PC-3 (cell line): ENCODE results near the gene USP40. TPM values are rescaled to one million over a fixed set of nuclear protein-coding genes. Genes with fewer than 3 reads are reported as not detected.

Source experiments
- ATAC-seq: fragments of 200-7000 bp; cut with Tn5 transposase; 2 replicates; pipeline ENCODE4 v1.9.1; 2020; ENCODE audit warnings: mild to moderate bottlenecking, moderate library complexity
- BruUV-seq: library from RNA; stranded (reverse); fragments of 400-500 nt; replicated peaks from 2 replicates; lab custom pipeline; 2021; lab: Mats Ljungman, UMichigan
- CTCF ChIA-PET: fragments of 300-600 bp; sonication (Branson Sonifier 250); formaldehyde crosslinking; loops from one replicate; lab custom pipeline; 2022; ENCODE audit warnings: antibody characterized with exemption; lab: Charles Lee
- POLR2A ChIA-PET: fragments of 300-600 bp; sonication (Branson Sonifier 250); formaldehyde crosslinking; loops from one replicate; lab custom pipeline; 2022; ENCODE audit warnings: antibody characterized with exemption; ENCODE audit not compliant: unreplicated experiment; lab: Charles Lee
- DNase-seq: peaks from one replicate; pipeline ENCODE4 v3.0.0-alpha.2; 2015
- H2AFZ ChIP-seq: fragments of 300-600 bp; sonication (generic); 2 replicates; pipeline ENCODE4 v1.6.0; 2016; ENCODE audit warnings: antibody characterized with exemption, low read length
- H3F3A ChIP-seq: fragments of 300-600 bp; sonication (generic); one replicate; pipeline ENCODE4 v1.6.0; 2017; ENCODE audit warnings: antibody characterized with exemption, low read length, control low read depth, mild to moderate bottlenecking; ENCODE audit not compliant: unreplicated experiment
- H3K27ac ChIP-seq: fragments of 300-600 bp; sonication (generic); 2 replicates; pipeline ENCODE4 v1.5.1; 2016; ENCODE audit warnings: mild to moderate bottlenecking, low read length
- H3K27me3 ChIP-seq: fragments of 300-600 bp; sonication (generic); 2 replicates; pipeline ENCODE4 v1.6.1; 2016; ENCODE audit warnings: low read length, mixed read lengths
- H3K36me3 ChIP-seq: fragments of 300-600 bp; sonication (generic); 2 replicates; pipeline ENCODE4 v1.6.1; 2016; ENCODE audit warnings: low read depth, mixed run types, low read length, mixed read lengths
- H3K4me1 ChIP-seq: fragments of 300-600 bp; sonication (generic); 2 replicates; pipeline ENCODE4 v1.5.1; 2016; ENCODE audit warnings: low read length; ENCODE audit not compliant: insufficient read depth
- H3K4me2 ChIP-seq: fragments of 300-600 bp; sonication (generic); 2 replicates; pipeline ENCODE4 v1.6.0; 2016; ENCODE audit warnings: low read length
- H3K4me3 ChIP-seq: fragments of 300-600 bp; sonication (generic); 2 replicates; pipeline ENCODE4 v1.5.1; 2016; ENCODE audit warnings: mild to moderate bottlenecking, low read length, mixed read lengths
- H3K79me2 ChIP-seq: fragments of 300-600 bp; sonication (generic); 2 replicates; pipeline ENCODE4 v1.6.1; 2017; ENCODE audit warnings: low read length, mixed read lengths
- H3K9ac ChIP-seq: fragments of 300-600 bp; sonication (generic); 2 replicates; pipeline ENCODE4 v1.6.0; 2016; ENCODE audit warnings: mild to moderate bottlenecking, low read length
- H3K9me2 ChIP-seq: fragments of 300-600 bp; sonication (generic); replicated peaks from 2 replicates; pipeline ENCODE4 v1.6.1; 2016; ENCODE audit warnings: mixed run types, low read length, mixed read lengths
- H3K9me3 ChIP-seq: fragments of 300-600 bp; sonication (generic); 2 replicates; pipeline ENCODE4 v1.6.1; 2016; ENCODE audit warnings: low read length, mixed read lengths
- H4K20me1 ChIP-seq: fragments of 300-600 bp; sonication (generic); 2 replicates; pipeline ENCODE4 v1.6.1; 2016; ENCODE audit warnings: low read length, mixed read lengths
- EZH2 ChIP-seq: fragments of 300-600 bp; sonication (generic); IDR thresholded peaks from one replicate; pipeline ENCODE4 v1.6.1; 2017; ENCODE audit warnings: antibody characterized with exemption, mild to moderate bottlenecking, low read length; ENCODE audit not compliant: unreplicated experiment
- EZH2phosphoT487 ChIP-seq: fragments of 300-600 bp; sonication (generic); IDR thresholded peaks from 2 replicates; pipeline ENCODE4 v1.6.1; 2018; ENCODE audit warnings: mild to moderate bottlenecking, antibody characterized with exemption, low read length, borderline replicate concordance
- intact Hi-C: fragments of 100-400 bp; cut with micrococcal nuclease; formaldehyde crosslinking; loops from 2 replicates; pipeline ENCODE4 v1.9.0; 2023
- total RNA-seq: library from RNA; depleted of rRNA; stranded (reverse); fragments of >200 nt; gene quantifications from 2 replicates; pipeline ENCODE4 v1.2.3, GENCODE V29; 2014
- TF ChIP-seq, protein P1 (sequence below): fragments of 300-600 bp; sonication (generic); conservative IDR thresholded peaks from 2 replicates; pipeline ENCODE4 v1.5.1; 2017; ENCODE audit warnings: antibody characterized with exemption, low read depth, mild to moderate bottlenecking, low read length

Gene USP40
- total RNA-seq, 1 experiment from 2014 or later = 32.1 TPM

- Histone ChIP-seq H3K27me3 (no peaks in the 10 kb centered on the region), H3K9me2 (no peaks in the 10 kb centered on the region), H3K9ac (no peak overlapping the region), H3K9me3 (no peaks in the 10 kb centered on the region), H3K36me3 (peaks cover 29% of the 10 kb centered on the region; the same call in 1 of the 2 replicates), H3K27ac (no peak overlapping the region), H3K4me3 (no peak overlapping the region), H3K4me2 (no peak overlapping the region), H3K79me2 (no peaks in the 10 kb centered on the region), H4K20me1 (no peaks in the 10 kb centered on the region), H3K4me1 (no peaks in the 10 kb centered on the region), H2AFZ (no peak overlapping the region), H3F3A (no peaks in the 10 kb centered on the region)
- CTCF ChIA-PET = no interaction called here
- POLR2A ChIA-PET = no interaction called here
- no TSS peak for BruUV-seq
- ATAC-seq (no peak), DNase-seq (no peak)
- TF ChIP-seq, protein P1, sequence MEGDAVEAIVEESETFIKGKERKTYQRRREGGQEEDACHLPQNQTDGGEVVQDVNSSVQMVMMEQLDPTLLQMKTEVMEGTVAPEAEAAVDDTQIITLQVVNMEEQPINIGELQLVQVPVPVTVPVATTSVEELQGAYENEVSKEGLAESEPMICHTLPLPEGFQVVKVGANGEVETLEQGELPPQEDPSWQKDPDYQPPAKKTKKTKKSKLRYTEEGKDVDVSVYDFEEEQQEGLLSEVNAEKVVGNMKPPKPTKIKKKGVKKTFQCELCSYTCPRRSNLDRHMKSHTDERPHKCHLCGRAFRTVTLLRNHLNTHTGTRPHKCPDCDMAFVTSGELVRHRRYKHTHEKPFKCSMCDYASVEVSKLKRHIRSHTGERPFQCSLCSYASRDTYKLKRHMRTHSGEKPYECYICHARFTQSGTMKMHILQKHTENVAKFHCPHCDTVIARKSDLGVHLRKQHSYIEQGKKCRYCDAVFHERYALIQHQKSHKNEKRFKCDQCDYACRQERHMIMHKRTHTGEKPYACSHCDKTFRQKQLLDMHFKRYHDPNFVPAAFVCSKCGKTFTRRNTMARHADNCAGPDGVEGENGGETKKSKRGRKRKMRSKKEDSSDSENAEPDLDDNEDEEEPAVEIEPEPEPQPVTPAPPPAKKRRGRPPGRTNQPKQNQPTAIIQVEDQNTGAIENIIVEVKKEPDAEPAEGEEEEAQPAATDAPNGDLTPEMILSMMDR = no peak
- TF ChIP-seq EZH2phosphoT487 (no peak), EZH2 (no peak)
- intact Hi-C loops = loop anchor here (5.0 to 10.0 kb wide), 3 partner anchors 83 to 186 kb away; partner anchors contain the start of gene ATG16L1
Measured at GRCh38 chr2:233440314-233440713, 126.3 kb downstream of the USP40 start.

DNA sequence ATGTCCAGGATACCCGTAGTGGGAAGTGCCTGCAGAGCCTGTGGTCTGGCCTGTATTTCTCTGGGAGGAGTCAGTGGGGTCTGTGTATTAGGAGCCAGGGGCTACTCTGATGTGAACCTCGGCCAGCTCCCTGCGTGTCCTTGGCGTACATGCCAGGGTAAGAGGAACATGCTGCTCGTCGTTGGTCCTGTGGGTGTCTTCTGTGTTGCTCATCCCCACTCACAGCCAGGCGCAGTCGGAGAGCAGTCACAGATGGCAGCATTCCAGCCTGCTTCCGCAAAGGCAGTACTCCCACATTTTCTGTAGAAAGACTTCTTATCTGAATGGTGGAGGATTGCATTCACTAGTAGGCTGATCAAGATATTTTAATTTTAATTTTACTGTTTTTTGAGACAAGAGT lies 127.4 kb downstream of the USP40 start:
- peak; percentile 32 for DNase-seq
- H3F3A ChIP-seq = no peaks in the 10 kb centered on the region
- CTCF ChIA-PET = no interaction called here
- intact Hi-C loops = no loop called here
- no peak overlapping the region for H3K27ac ChIP-seq
- TF ChIP-seq EZH2phosphoT487 (no peak), EZH2 (no peak)
- TF ChIP-seq, protein P1 = no peak
- POLR2A ChIA-PET = no interaction called here
- no peak overlapping the region for H3K4me2 ChIP-seq
- no peaks in the 10 kb centered on the region for H3K79me2 ChIP-seq
- no peak overlapping the region for H2AFZ ChIP-seq
- H4K20me1 ChIP-seq = no peaks in the 10 kb centered on the region
- H3K9me2 ChIP-seq = no peaks in the 10 kb centered on the region
- H3K9me3 ChIP-seq = no peaks in the 10 kb centered on the region
- no peaks in the 10 kb centered on the region for H3K4me1 ChIP-seq
- H3K36me3 ChIP-seq = peaks cover 32% of the 10 kb centered on the region; the same call in 1 of the 2 replicates
- no peak overlapping the region for H3K4me3 ChIP-seq
- no TSS peak for BruUV-seq
- peak; percentile 36; the same call in 1 of the 2 replicates for ATAC-seq
- H3K9ac ChIP-seq = no peak overlapping the region
- H3K27me3 ChIP-seq = no peaks in the 10 kb centered on the region

DNA sequence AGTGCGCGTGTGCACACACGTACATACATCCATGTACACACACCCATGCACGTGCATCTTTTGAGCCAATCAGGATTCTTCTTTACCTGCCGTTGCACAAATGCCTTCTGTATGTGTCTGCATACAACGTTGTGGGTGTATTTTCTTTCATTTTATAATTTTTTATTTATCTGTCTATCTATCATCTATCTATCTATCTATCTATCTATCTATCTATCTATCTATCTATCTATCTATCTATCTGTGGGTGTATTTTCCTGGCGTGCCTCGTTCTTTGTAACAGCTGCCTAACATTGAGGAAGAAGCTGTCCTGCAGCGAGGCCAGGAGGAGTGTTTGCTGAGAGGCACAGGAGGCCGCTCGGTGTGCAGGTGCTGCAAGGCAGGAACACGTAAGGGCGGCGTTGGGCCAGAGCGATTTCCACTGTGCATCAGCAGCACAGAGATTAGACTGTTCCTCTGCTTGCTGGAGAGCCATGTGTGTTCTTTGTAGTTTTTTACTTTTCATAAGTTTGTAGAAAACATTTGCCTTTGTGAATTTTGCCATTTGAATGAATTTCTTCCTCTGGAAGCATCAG lies 127.9 kb downstream of the USP40 start:
- ATAC-seq = no peak
- Histone ChIP-seq H3K36me3 (peaks cover 31% of the 10 kb centered on the region; the same call in 1 of the 2 replicates), H3K27me3 (no peaks in the 10 kb centered on the region), H3K79me2 (peaks cover 3% of the 10 kb centered on the region), H2AFZ (no peak overlapping the region), H3K27ac (no peak overlapping the region), H3K9ac (no peak overlapping the region), H3K9me3 (no peaks in the 10 kb centered on the region), H4K20me1 (no peaks in the 10 kb centered on the region), H3K4me3 (no peak overlapping the region), H3K9me2 (no peaks in the 10 kb centered on the region), H3K4me1 (no peaks in the 10 kb centered on the region), H3K4me2 (no peak overlapping the region), H3F3A (no peaks in the 10 kb centered on the region)
- DNase-seq = no peak
- TF ChIP-seq EZH2 = no peak
- TF ChIP-seq EZH2phosphoT487 = no peak
- TF ChIP-seq, protein P1 = no peak
- intact Hi-C loops = no loop called here
- CTCF ChIA-PET = no interaction called here
- BruUV-seq = no TSS peak
- POLR2A ChIA-PET = no interaction called here
